ENCODE results near the gene C22orf39. TPM values are rescaled to one million over a fixed set of nuclear protein-coding genes. Genes with fewer than 3 reads are reported as not detected.

The C22orf39 gene
- total RNA-seq, 2 donors from 2014 or later, result 57.4 to 85.8 TPM

- Histone ChIP-seq H3K4me1 (replicated peaks) (peaks cover 5% of the 10 kb centered on the region), H3K36me3 (no peaks in the 10 kb centered on the region), H3K27ac (no peak overlapping the region), H3K9me3 (no peaks in the 10 kb centered on the region), H3K4me3 (no peak overlapping the region), H3K27me3 (replicated peaks; ENCODE audit: insufficient read depth) (no peaks in the 10 kb centered on the region)
- intact Hi-C loops (cut with DNase I), result no loop called here
- 94% methylated on average over 4 of the region's 4 CpGs for WGBS
- no peak for TF ChIP-seq POLR2AphosphoS5 (IDR thresholded peaks at IDR 0.05)
- no peak for TF ChIP-seq POLR2A (IDR thresholded peaks at IDR 0.05)
- TF ChIP-seq, protein P1, sequence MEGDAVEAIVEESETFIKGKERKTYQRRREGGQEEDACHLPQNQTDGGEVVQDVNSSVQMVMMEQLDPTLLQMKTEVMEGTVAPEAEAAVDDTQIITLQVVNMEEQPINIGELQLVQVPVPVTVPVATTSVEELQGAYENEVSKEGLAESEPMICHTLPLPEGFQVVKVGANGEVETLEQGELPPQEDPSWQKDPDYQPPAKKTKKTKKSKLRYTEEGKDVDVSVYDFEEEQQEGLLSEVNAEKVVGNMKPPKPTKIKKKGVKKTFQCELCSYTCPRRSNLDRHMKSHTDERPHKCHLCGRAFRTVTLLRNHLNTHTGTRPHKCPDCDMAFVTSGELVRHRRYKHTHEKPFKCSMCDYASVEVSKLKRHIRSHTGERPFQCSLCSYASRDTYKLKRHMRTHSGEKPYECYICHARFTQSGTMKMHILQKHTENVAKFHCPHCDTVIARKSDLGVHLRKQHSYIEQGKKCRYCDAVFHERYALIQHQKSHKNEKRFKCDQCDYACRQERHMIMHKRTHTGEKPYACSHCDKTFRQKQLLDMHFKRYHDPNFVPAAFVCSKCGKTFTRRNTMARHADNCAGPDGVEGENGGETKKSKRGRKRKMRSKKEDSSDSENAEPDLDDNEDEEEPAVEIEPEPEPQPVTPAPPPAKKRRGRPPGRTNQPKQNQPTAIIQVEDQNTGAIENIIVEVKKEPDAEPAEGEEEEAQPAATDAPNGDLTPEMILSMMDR (IDR thresholded peaks at IDR 0.05), result no peak
- no peak for DNase-seq (ENCODE audit: low spot score)
Observed at GRCh38 chr22:19405133-19405532, 42.4 kb downstream of the C22orf39 start.

GRCh38 chr22:19404676-19405075, 42.8 kb downstream of the C22orf39 start:
- TF ChIP-seq, protein P1 (IDR thresholded peaks at IDR 0.05), result no peak
- TF ChIP-seq POLR2AphosphoS5 (IDR thresholded peaks at IDR 0.05), result no peak
- no peak for TF ChIP-seq POLR2A (IDR thresholded peaks at IDR 0.05)
- intact Hi-C loops (cut with DNase I), result no loop called here
- H3K36me3 ChIP-seq, result no peaks in the 10 kb centered on the region
- WGBS, result 98% methylated on average over 3 of the region's 3 CpGs
- DNase-seq (ENCODE audit: low spot score), result no peak
- no peaks in the 10 kb centered on the region for H3K27me3 ChIP-seq (replicated peaks; ENCODE audit: insufficient read depth)
- no peak overlapping the region for H3K27ac ChIP-seq
- H3K4me1 ChIP-seq (replicated peaks), result peaks cover 5% of the 10 kb centered on the region
- no peak overlapping the region for H3K4me3 ChIP-seq
- no peaks in the 10 kb centered on the region for H3K9me3 ChIP-seq

DNA sequence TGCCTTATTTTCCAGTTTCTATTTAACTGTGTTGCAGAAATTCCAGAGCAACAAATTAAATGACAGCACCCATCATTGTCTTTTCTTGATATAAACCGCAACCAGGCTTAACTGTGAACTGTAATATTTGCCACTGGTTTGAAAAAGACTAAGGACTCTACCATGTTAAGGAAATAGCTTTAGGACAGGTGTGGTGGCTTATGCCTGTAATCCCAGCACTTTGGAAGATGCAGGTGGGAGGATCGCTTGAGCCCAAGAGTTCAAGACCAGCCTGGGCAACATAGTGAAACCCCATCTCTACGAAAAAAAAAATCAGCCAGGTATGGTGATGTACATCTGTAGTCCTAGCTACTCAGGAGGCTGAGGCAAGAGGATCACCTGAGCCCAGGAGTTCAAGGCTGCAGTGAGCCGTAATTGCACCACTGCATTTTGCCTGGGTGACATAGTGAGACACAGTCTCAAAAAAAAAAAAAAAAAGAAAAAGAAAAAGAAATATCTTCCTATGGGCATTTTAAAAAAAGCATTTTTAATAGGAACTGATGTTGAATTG, 44.8 kb downstream of the C22orf39 start:
- no peak for TF ChIP-seq POLR2A (IDR thresholded peaks at IDR 0.05)
- no peak for TF ChIP-seq POLR2AphosphoS5 (IDR thresholded peaks at IDR 0.05)
- TF ChIP-seq, protein P1 (IDR thresholded peaks at IDR 0.05), result no peak
- 97% methylated on average over 4 of the region's 4 CpGs for WGBS
- DNase-seq (ENCODE audit: low spot score), result no peak
- Histone ChIP-seq H3K27me3 (replicated peaks; ENCODE audit: insufficient read depth) (no peaks in the 10 kb centered on the region), H3K4me1 (replicated peaks) (no peaks in the 10 kb centered on the region), H3K27ac (no peak overlapping the region), H3K4me3 (no peak overlapping the region), H3K9me3 (no peaks in the 10 kb centered on the region), H3K36me3 (no peaks in the 10 kb centered on the region)
- intact Hi-C loops (cut with DNase I), result no loop called here

DNA sequence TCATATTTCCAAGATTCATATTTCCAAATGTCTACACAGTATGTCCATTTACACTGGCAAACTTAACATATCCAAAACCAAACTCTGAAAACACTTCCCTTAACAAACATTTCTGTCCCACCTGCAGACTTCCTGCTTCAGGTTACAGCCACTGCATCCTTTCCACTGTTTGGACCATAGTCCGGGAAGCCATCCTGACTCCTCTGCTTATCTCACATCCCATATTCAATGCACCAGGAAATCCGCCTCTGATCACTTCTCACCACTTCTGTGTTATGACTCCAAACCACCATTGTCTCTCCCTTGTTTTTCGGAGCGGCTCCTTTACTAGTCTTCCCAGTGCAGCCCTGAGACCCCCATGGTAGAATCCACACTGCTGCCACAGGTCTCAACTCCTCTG, 46.0 kb downstream of the C22orf39 start:
- H3K4me1 ChIP-seq (replicated peaks), result no peaks in the 10 kb centered on the region
- H3K27ac ChIP-seq, result no peak overlapping the region
- no peaks in the 10 kb centered on the region for H3K9me3 ChIP-seq
- H3K36me3 ChIP-seq, result peaks cover 0 to 6% of the 10 kb centered on the region in 2 donors
- no peaks in the 10 kb centered on the region for H3K27me3 ChIP-seq (replicated peaks; ENCODE audit: insufficient read depth)
- no peak for DNase-seq (ENCODE audit: low spot score)
- intact Hi-C loops (cut with DNase I), result no loop called here
- WGBS, result 97% methylated on average over 4 of the region's 4 CpGs
- no peak overlapping the region for H3K4me3 ChIP-seq
- TF ChIP-seq POLR2A (IDR thresholded peaks at IDR 0.05) (no peak), POLR2AphosphoS5 (IDR thresholded peaks at IDR 0.05) (no peak)

DNA sequence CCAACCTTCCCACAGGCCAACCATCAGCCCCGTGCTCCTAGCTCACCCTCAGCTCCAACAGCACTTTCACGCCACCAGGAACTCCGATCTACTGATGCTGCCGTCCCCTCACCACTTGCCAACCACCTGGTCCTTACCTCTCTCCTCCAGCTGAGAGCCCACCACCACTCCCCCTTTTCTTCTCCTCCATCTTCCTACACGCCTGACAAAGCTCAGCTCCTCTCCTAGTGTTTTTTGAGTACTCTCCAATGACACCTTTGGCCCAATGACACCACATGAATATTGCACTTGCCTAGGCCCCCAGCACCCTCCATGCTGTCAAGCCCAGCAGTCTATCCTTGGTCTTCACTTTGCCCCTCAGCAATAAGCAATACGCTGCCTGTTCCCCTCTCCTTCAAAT, 46.6 kb downstream of the C22orf39 start:
- Histone ChIP-seq H3K27me3 (replicated peaks; ENCODE audit: insufficient read depth) (no peaks in the 10 kb centered on the region), H3K36me3 (peaks cover 0 to 8% of the 10 kb centered on the region in 2 donors), H3K4me3 (no peak overlapping the region), H3K27ac (no peak overlapping the region), H3K9me3 (no peaks in the 10 kb centered on the region), H3K4me1 (replicated peaks) (no peaks in the 10 kb centered on the region)
- intact Hi-C loops (cut with DNase I), result no loop called here
- TF ChIP-seq POLR2AphosphoS5 (IDR thresholded peaks at IDR 0.05) (no peak), POLR2A (IDR thresholded peaks at IDR 0.05) (no peak)
- 96% methylated on average over 6 of the region's 6 CpGs for WGBS
- DNase-seq (ENCODE audit: low spot score), result no peak

- Histone ChIP-seq H3K36me3 (peaks cover 0 to 9% of the 10 kb centered on the region in 2 donors), H3K27ac (no peak overlapping the region), H3K4me3 (no peak overlapping the region), H3K9me3 (no peaks in the 10 kb centered on the region), H3K4me1 (replicated peaks) (no peaks in the 10 kb centered on the region), H3K27me3 (replicated peaks; ENCODE audit: insufficient read depth) (no peaks in the 10 kb centered on the region)
- TF ChIP-seq, protein P1 (IDR thresholded peaks at IDR 0.05), result no peak
- TF ChIP-seq POLR2A (IDR thresholded peaks at IDR 0.05) (no peak), POLR2AphosphoS5 (IDR thresholded peaks at IDR 0.05) (no peak)
- no peak for DNase-seq (ENCODE audit: low spot score)
- 89% methylated on average over 2 of the region's 2 CpGs for WGBS
- intact Hi-C loops (cut with DNase I), result no loop called here
Observed at GRCh38 chr22:19398652-19399051, 48.9 kb downstream of the C22orf39 start.

All from prostate gland (tissue), 2 donors.